Prostate gland (tissue), 2 donors: ENCODE data around the gene ABCC4.

Experiments used
- POLR2AphosphoS5 ChIP-seq: sonication (generic); formaldehyde crosslinking; IDR thresholded peaks from one replicate; pipeline ENCODE4 v1.6.1; 2017; ENCODE audit warnings: antibody characterized with exemption
- TF ChIP-seq, protein P1 (sequence below), 4 experiments: fragments of 200-600 bp in 2 of 4; fragments of 450-650 bp in 2 of 4; sonication (generic) in 2 of 4; IDR thresholded peaks; 1 replicate in 3 of 4; 2 replicates in 1 of 4; pipeline ENCODE4 v1.5.1; 2016 to 2019; ENCODE audit warnings: antibody characterized with exemption in 4 of 4, mild to moderate bottlenecking in 2 of 4, moderate library complexity in 2 of 4

DNA sequence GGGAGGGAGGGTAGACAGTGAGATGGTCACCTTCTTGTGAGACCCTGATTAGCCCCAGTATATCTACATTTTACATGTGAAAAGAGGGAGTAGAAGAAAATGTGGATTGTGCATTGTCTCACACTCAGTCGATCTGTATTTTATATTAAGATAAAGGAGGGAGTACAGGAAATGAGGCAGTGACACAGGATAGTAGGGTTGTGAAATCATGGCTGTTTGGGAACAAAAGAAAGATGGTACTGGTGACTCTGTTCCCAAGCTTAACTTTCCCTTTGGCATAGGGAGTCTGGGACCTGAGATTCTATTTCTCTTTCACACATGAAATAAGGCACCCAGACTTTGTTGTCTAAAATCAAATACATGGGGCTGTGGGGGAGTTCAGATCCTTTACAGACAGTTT, 194.7 kb downstream of the ABCC4 start:
- TF ChIP-seq POLR2AphosphoS5 = no peak
- TF ChIP-seq, protein P1, sequence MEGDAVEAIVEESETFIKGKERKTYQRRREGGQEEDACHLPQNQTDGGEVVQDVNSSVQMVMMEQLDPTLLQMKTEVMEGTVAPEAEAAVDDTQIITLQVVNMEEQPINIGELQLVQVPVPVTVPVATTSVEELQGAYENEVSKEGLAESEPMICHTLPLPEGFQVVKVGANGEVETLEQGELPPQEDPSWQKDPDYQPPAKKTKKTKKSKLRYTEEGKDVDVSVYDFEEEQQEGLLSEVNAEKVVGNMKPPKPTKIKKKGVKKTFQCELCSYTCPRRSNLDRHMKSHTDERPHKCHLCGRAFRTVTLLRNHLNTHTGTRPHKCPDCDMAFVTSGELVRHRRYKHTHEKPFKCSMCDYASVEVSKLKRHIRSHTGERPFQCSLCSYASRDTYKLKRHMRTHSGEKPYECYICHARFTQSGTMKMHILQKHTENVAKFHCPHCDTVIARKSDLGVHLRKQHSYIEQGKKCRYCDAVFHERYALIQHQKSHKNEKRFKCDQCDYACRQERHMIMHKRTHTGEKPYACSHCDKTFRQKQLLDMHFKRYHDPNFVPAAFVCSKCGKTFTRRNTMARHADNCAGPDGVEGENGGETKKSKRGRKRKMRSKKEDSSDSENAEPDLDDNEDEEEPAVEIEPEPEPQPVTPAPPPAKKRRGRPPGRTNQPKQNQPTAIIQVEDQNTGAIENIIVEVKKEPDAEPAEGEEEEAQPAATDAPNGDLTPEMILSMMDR (IDR thresholded peaks at IDR 0.05) = no peak
